WTC11 (cell line): Measurements from ENCODE around the gene HJURP. TPM values are rescaled to one million over a fixed set of nuclear protein-coding genes. Genes with fewer than 3 reads are reported as not detected.

ENCODE experiments used
- ATAC-seq: fragments of 200-7000 bp; cut with Tn5 transposase; 2 replicates; pipeline ENCODE4 v1.10.0; 2021; ENCODE audit warnings: mild to moderate bottlenecking, moderate library complexity
- CTCF ChIA-PET: fragments of 300-600 bp; sonication (Branson Sonifier 250); formaldehyde crosslinking; loops from one replicate; lab custom pipeline; 2021; ENCODE audit warnings: antibody characterized with exemption; lab: Charles Lee
- POLR2A ChIA-PET: fragments of 350-600 bp; sonication (Branson Sonifier 250); formaldehyde crosslinking; loops from one replicate; lab custom pipeline; 2021; ENCODE audit warnings: antibody characterized with exemption; lab: Charles Lee
- DNase-seq: peaks from one replicate; pipeline ENCODE4 v3.0.0; 2021; ENCODE audit warnings: low spot score
- H3K27ac Mint-ChIP-seq: 2 replicates; pipeline ENCODE4 v1.8.0; 2021; ENCODE audit warnings: mixed read lengths
- H3K27me3 Mint-ChIP-seq: 2 replicates; pipeline ENCODE4 v1.8.0; 2021; ENCODE audit warnings: low read depth, mild to moderate bottlenecking, moderate library complexity, mixed read lengths
- H3K36me3 Mint-ChIP-seq: 2 replicates; pipeline ENCODE4 v1.8.0; 2021; ENCODE audit warnings: mixed read lengths
- H3K4me1 Mint-ChIP-seq: 2 replicates; pipeline ENCODE4 v1.8.0; 2022; ENCODE audit warnings: mixed read lengths
- H3K4me3 Mint-ChIP-seq: 2 replicates; pipeline ENCODE4 v1.8.0; 2021; ENCODE audit warnings: mild to moderate bottlenecking, moderate library complexity, mixed read lengths
- H3K9me3 Mint-ChIP-seq: 2 replicates; pipeline ENCODE4 v1.8.0; 2021; ENCODE audit warnings: mixed read lengths
- CREB1 ChIP-seq: sonication (generic); formaldehyde crosslinking; IDR thresholded peaks from 2 replicates; pipeline ENCODE4 v1.8.0; 2023; ENCODE audit warnings: mild to moderate bottlenecking, missing genetic modification reagents
- IRF2 ChIP-seq: sonication (generic); formaldehyde crosslinking; IDR thresholded peaks from 2 replicates; pipeline ENCODE4 v1.8.0; 2022; ENCODE audit warnings: low read depth, missing genetic modification reagents, borderline replicate concordance
- JUN ChIP-seq: sonication (generic); formaldehyde crosslinking; IDR thresholded peaks from 2 replicates; pipeline ENCODE4 v1.8.0; 2023; ENCODE audit warnings: mild to moderate bottlenecking, missing genetic modification reagents
- NR3C1 ChIP-seq: sonication (generic); formaldehyde crosslinking; conservative IDR thresholded peaks from 2 replicates; pipeline ENCODE4 v1.8.1; 2023; ENCODE audit warnings: low read depth, mild to moderate bottlenecking, missing genetic modification reagents
- ZSCAN18 ChIP-seq: fragments of 250-450 bp; sonication (Bioruptor Pico); IDR thresholded peaks from 2 replicates; pipeline ENCODE4 v2.1.2; 2022; ENCODE audit warnings: mild to moderate bottlenecking, moderate library complexity
- total RNA-seq: library from RNA; stranded (reverse); gene quantifications from 3 replicates; pipeline ENCODE4 v1.2.3, GENCODE V29; 2021
- TF ChIP-seq, protein P1 (sequence below): sonication (generic); formaldehyde crosslinking; IDR thresholded peaks from 2 replicates; pipeline ENCODE4 v1.8.0; 2023; ENCODE audit warnings: missing genetic modification reagents, mild to moderate bottlenecking, borderline replicate concordance
- TF ChIP-seq, protein P2 (sequence below): fragments of 250-450 bp; sonication (Bioruptor Pico); conservative IDR thresholded peaks from 2 replicates; pipeline ENCODE4 v1.9.0; 2021; ENCODE audit warnings: mild to moderate bottlenecking
- TF ChIP-seq, protein P3 (sequence below): sonication (generic); formaldehyde crosslinking; IDR thresholded peaks from 2 replicates; pipeline ENCODE4 v1.8.1; 2022; ENCODE audit warnings: low read depth, mild to moderate bottlenecking, moderate library complexity, missing genetic modification reagents, borderline replicate concordance

HJURP gene
- total RNA-seq, 1 experiment from 2014 or later: 83.7 TPM

- TF ChIP-seq JUN (CRISPR knock-in tag) (no peak), ZSCAN18 (no peak)
- POLR2A ChIA-PET: no interaction called here
Observed at GRCh38 chr2:233847248-233847898, 7.0 kb downstream of the HJURP start.

DNA sequence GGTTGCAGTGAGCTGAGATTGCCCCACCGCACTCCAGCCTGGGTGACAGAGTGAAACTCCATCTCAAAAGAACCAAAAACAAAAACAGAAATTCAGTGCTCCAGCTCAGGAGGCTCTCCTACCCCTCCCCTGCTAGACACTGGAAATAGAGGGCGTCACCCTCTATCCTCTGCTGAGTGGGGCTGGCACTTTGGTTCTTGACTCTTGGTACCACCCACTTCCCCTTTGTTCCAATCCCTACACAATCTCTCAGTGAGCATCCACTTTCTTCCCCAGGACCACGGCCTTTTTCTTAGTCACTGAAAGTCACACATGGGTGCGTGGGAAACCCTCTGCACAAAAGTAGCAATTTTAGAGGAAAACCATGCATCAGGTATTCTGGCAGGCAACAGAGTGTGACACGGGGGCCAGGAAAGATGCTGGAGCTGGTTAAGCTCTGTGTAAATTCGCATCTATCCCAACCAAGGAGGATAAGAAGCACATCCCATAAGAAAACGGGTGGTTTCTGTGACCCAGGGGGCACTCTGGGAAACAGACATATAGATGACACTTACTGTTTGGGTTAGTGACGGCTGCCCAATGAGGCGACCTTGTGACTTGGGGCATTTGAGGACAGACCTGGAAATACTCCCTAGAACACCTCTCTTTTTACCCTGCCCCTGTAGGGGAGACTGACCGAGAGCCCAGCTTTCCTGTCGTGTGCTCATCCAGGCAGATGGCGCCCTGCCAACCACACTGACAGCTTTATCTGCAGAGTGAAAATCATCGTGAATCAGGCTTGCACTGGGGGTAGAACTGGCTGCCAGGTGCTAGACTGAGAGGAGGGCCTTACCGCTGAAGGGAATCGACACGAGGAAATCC, 7.7 kb downstream of the HJURP start:
- ATAC-seq (no peak), DNase-seq (no peak)
- H3K36me3 Mint-ChIP-seq: peaks cover 97% of the 10 kb centered on the region
- H3K4me3 Mint-ChIP-seq: no peak overlapping the region
- CTCF ChIA-PET: interaction anchor here (0.6 kb wide), 1 partner anchor 510 kb away, joined by 3 read pairs; no protein-coding TSS in a partner anchor
- H3K27ac Mint-ChIP-seq: no peak overlapping the region
- POLR2A ChIA-PET: no interaction called here
- H3K4me1 Mint-ChIP-seq: peaks cover under 1% of the 10 kb centered on the region; the same call in 1 of the 2 replicates
- TF ChIP-seq, protein P1, sequence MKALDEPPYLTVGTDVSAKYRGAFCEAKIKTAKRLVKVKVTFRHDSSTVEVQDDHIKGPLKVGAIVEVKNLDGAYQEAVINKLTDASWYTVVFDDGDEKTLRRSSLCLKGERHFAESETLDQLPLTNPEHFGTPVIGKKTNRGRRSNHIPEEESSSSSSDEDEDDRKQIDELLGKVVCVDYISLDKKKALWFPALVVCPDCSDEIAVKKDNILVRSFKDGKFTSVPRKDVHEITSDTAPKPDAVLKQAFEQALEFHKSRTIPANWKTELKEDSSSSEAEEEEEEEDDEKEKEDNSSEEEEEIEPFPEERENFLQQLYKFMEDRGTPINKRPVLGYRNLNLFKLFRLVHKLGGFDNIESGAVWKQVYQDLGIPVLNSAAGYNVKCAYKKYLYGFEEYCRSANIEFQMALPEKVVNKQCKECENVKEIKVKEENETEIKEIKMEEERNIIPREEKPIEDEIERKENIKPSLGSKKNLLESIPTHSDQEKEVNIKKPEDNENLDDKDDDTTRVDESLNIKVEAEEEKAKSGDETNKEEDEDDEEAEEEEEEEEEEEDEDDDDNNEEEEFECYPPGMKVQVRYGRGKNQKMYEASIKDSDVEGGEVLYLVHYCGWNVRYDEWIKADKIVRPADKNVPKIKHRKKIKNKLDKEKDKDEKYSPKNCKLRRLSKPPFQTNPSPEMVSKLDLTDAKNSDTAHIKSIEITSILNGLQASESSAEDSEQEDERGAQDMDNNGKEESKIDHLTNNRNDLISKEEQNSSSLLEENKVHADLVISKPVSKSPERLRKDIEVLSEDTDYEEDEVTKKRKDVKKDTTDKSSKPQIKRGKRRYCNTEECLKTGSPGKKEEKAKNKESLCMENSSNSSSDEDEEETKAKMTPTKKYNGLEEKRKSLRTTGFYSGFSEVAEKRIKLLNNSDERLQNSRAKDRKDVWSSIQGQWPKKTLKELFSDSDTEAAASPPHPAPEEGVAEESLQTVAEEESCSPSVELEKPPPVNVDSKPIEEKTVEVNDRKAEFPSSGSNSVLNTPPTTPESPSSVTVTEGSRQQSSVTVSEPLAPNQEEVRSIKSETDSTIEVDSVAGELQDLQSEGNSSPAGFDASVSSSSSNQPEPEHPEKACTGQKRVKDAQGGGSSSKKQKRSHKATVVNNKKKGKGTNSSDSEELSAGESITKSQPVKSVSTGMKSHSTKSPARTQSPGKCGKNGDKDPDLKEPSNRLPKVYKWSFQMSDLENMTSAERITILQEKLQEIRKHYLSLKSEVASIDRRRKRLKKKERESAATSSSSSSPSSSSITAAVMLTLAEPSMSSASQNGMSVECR (CRISPR knock-in tag): no peak
- TF ChIP-seq, protein P2, sequence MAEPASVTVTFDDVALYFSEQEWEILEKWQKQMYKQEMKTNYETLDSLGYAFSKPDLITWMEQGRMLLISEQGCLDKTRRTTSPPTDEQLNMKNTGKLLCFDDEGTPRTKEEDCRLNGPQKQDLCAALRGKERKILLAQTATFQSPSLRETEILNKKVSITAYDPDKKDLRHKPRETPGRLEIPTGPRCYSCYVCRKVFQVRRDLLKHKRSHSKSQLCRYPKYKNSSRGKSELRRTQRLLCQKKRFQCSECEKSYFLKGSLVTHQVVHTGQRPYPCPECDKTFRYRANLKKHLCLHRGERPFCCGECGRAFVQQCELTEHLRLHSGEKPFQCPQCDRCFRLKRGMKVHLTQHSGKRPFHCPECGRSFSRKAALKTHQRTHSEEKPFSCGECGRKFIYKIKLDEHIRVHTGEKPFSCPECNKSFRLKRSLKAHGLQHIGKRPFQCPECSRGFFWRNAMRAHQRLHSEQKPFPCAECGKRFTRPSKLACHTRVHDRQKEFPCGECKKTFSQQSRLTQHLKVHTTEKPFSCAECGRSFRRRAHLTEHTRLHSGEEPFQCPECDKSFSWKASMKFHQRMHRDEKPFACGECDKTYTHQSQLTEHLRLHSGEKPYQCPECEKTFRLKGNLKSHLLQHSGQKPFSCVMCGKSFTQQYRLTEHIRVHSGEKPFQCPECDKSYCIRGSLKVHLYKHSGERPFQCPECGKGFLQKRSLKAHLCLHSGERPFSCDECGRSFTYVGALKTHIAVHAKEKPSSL: no peak
- TF ChIP-seq CREB1 (CRISPR knock-in tag) (no peak), ZSCAN18 (no peak), IRF2 (no peak), NR3C1 (CRISPR knock-in tag) (no peak)
- TF ChIP-seq, protein P3, sequence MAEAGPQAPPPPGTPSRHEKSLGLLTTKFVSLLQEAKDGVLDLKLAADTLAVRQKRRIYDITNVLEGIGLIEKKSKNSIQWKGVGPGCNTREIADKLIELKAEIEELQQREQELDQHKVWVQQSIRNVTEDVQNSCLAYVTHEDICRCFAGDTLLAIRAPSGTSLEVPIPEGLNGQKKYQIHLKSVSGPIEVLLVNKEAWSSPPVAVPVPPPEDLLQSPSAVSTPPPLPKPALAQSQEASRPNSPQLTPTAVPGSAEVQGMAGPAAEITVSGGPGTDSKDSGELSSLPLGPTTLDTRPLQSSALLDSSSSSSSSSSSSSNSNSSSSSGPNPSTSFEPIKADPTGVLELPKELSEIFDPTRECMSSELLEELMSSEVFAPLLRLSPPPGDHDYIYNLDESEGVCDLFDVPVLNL (CRISPR knock-in tag): no peak
- no peaks in the 10 kb centered on the region for H3K9me3 Mint-ChIP-seq
- H3K27me3 Mint-ChIP-seq: no peaks in the 10 kb centered on the region

More at GRCh38 chr2:233847248-233847898, 7.0 kb downstream of the HJURP start:
- H3K27ac Mint-ChIP-seq: no peak overlapping the region
- H3K9me3 Mint-ChIP-seq: no peaks in the 10 kb centered on the region
- CTCF ChIA-PET: interaction anchor here (1.1 kb wide), 1 partner anchor 10 kb away, joined by 3 read pairs; no protein-coding TSS in a partner anchor
- DNase-seq (no peak), ATAC-seq (peak; percentile 53; the same call in 1 of the 2 replicates)
- H3K4me1 Mint-ChIP-seq: peaks cover 8% of the 10 kb centered on the region
- H3K36me3 Mint-ChIP-seq: peaks cover 97% of the 10 kb centered on the region
- no peak overlapping the region for H3K4me3 Mint-ChIP-seq
- H3K27me3 Mint-ChIP-seq: no peaks in the 10 kb centered on the region
